ENCODE results near the gene COL5A1.

Gene COL5A1

GRCh38 chr9:134647359-134648080, 5.9 kb downstream of the COL5A1 start:
- TF ChIP-seq GATA3 (IDR thresholded peaks at IDR 0.05; ENCODE audit: low read depth, low read length) (no peak), GATA2 (IDR thresholded peaks at IDR 0.05; ENCODE audit: low read depth, low read length) (no peak)

GRCh38 chr9:134648701-134649530, 7.3 kb downstream of the COL5A1 start:
- no peak for TF ChIP-seq GATA3 (IDR thresholded peaks at IDR 0.05; ENCODE audit: low read depth, low read length)
- TF ChIP-seq GATA2 (IDR thresholded peaks at IDR 0.05; ENCODE audit: low read depth, low read length) = no peak

GRCh38 chr9:134650431-134651190, 9.0 kb downstream of the COL5A1 start:
- TF ChIP-seq GATA2 (IDR thresholded peaks at IDR 0.05; ENCODE audit: low read depth, low read length) (no peak), GATA3 (IDR thresholded peaks at IDR 0.05; ENCODE audit: low read depth, low read length) (no peak)

- TF ChIP-seq GATA2 (IDR thresholded peaks at IDR 0.05; ENCODE audit: low read depth, low read length) (no peak), GATA3 (IDR thresholded peaks at IDR 0.05; ENCODE audit: low read depth, low read length) (no peak)
Observed at GRCh38 chr9:134651226-134651905, 9.8 kb downstream of the COL5A1 start.

GRCh38 chr9:134652291-134653225, 11.0 kb downstream of the COL5A1 start:
- no peak for TF ChIP-seq GATA3 (IDR thresholded peaks at IDR 0.05; ENCODE audit: low read depth, low read length)
- no peak for TF ChIP-seq GATA2 (IDR thresholded peaks at IDR 0.05; ENCODE audit: low read depth, low read length)

- TF ChIP-seq GATA2 (IDR thresholded peaks at IDR 0.05; ENCODE audit: low read depth, low read length) (no peak), GATA3 (IDR thresholded peaks at IDR 0.05; ENCODE audit: low read depth, low read length) (no peak)
Observed at GRCh38 chr9:134653259-134654009, 11.8 kb downstream of the COL5A1 start.

- no peak for TF ChIP-seq GATA3 (IDR thresholded peaks at IDR 0.05; ENCODE audit: low read depth, low read length)
- no peak for TF ChIP-seq GATA2 (IDR thresholded peaks at IDR 0.05; ENCODE audit: low read depth, low read length)
Observed at GRCh38 chr9:134655101-134655500, 13.5 kb downstream of the COL5A1 start.

- TF ChIP-seq GATA2 (IDR thresholded peaks at IDR 0.05; ENCODE audit: low read depth, low read length) = no peak
- no peak for TF ChIP-seq GATA3 (IDR thresholded peaks at IDR 0.05; ENCODE audit: low read depth, low read length)
Observed at GRCh38 chr9:134655586-134656333, 14.2 kb downstream of the COL5A1 start.

GRCh38 chr9:134656334-134657006, 14.9 kb downstream of the COL5A1 start:
- TF ChIP-seq GATA2 (IDR thresholded peaks at IDR 0.05; ENCODE audit: low read depth, low read length) (peak; percentile 70), GATA3 (IDR thresholded peaks at IDR 0.05; ENCODE audit: low read depth, low read length) (no peak)

- TF ChIP-seq GATA3 (IDR thresholded peaks at IDR 0.05; ENCODE audit: low read depth, low read length) (no peak), GATA2 (IDR thresholded peaks at IDR 0.05; ENCODE audit: low read depth, low read length) (no peak)
Observed at GRCh38 chr9:134657666-134658377, 16.2 kb downstream of the COL5A1 start.

Measured in SH-SY5Y (cell line).